ENCODE results near the gene GPER1.

DNA sequence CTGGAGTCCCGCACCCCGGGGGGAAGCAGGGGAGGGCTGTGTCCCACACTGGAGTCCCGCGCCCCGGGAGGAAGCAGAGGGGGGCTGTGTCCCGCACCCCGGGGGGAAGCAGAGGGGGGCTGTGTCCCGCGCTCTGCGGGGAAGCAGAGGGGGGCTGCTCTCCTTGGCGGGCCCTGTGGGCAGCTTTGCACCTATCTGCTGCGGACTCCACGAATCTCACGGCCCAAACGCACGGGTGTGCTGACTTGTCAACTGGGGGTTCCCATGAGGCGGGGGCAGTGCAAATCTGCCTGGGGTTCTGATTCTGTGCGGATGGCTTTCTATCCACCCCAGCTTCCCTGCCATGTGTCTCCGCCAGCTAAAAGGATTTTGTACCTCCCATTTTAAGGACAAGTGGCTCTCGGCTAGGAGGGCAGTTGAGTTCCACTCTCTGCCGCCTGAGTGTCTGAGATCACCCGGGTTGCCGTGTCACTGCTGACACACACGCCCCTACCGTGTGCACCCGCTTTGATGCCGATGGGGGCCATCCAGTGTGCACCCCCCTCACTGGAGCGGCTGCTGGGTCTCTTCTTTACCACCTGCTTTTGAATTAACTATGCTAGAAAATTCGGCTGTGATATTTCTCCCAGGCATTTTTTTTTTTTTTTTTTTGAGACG lies 20.5 kb downstream of the GPER1 start:
- TF ChIP-seq POLR2A (IDR thresholded peaks at IDR 0.05), result no peak
- TF ChIP-seq, protein P1, sequence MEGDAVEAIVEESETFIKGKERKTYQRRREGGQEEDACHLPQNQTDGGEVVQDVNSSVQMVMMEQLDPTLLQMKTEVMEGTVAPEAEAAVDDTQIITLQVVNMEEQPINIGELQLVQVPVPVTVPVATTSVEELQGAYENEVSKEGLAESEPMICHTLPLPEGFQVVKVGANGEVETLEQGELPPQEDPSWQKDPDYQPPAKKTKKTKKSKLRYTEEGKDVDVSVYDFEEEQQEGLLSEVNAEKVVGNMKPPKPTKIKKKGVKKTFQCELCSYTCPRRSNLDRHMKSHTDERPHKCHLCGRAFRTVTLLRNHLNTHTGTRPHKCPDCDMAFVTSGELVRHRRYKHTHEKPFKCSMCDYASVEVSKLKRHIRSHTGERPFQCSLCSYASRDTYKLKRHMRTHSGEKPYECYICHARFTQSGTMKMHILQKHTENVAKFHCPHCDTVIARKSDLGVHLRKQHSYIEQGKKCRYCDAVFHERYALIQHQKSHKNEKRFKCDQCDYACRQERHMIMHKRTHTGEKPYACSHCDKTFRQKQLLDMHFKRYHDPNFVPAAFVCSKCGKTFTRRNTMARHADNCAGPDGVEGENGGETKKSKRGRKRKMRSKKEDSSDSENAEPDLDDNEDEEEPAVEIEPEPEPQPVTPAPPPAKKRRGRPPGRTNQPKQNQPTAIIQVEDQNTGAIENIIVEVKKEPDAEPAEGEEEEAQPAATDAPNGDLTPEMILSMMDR (IDR thresholded peaks at IDR 0.05), result no peak
